B cell (primary cell): ENCODE results near the gene ZDHHC18. TPM values are rescaled to one million over a fixed set of nuclear protein-coding genes. Genes with fewer than 3 reads are reported as not detected.

Experiments
- ATAC-seq: fragments of 200-7000 bp; cut with Tn5 transposase; one replicate; pipeline ENCODE4 v1.10.0; 2021; ENCODE audit warnings: low read depth, mild to moderate bottlenecking, moderate number of reproducible peaks, moderate library complexity
- CTCF ChIA-PET: fragments of 350-600 bp; sonication (Branson Sonifier 250); formaldehyde crosslinking; loops from one replicate; lab custom pipeline; 2021; ENCODE audit warnings: antibody characterized with exemption, inconsistent platforms; lab: Charles Lee
- POLR2A ChIA-PET: fragments of 350-600 bp; sonication (Branson Sonifier 250); formaldehyde crosslinking; loops from one replicate; lab custom pipeline; 2021; ENCODE audit warnings: antibody characterized with exemption; lab: Charles Lee
- DNase-seq: peaks from one replicate; pipeline ENCODE4 v3.0.0; 2013
- H2AFZ ChIP-seq: 2 replicates; pipeline ENCODE4 v1.6.1; 2012; ENCODE audit warnings: mild to moderate bottlenecking, low read depth, low read length; ENCODE audit not compliant: insufficient read depth, poor library complexity, severe bottlenecking
- H3K27ac ChIP-seq, 2 donors: 1 replicate in 1 of 2; 2 replicates in 1 of 2; pipeline ENCODE4 v1.5.1; 2012 to 2013; ENCODE audit warnings: low read length in 2 of 2, mild to moderate bottlenecking in 2 of 2, moderate library complexity in 1 of 2
- H3K27me3 ChIP-seq, 4 experiments: fragments of 200-600 bp in 1 of 4; sonication (generic) in 1 of 4; replicated peaks in 1 of 4; 1 replicate in 2 of 4; 2 replicates in 2 of 4; pipeline versions ENCODE4 v1.6.1 to v1.7.0; 2013 to 2016; ENCODE audit warnings: low read length in 3 of 4, mild to moderate bottlenecking in 2 of 4, mixed read lengths in 1 of 4, moderate library complexity in 1 of 4; ENCODE audit not compliant: insufficient read depth in 4 of 4, control insufficient read depth in 3 of 4; ENCODE audit errors: control extremely low read depth in 1 of 4
- H3K36me3 ChIP-seq, 2 experiments: replicated peaks in 1 of 2; 1 replicate in 1 of 2; 2 replicates in 1 of 2; pipeline versions ENCODE4 v1.6.1 to v1.7.1; 2013; ENCODE audit warnings: low read length in 1 of 2; ENCODE audit not compliant: insufficient read depth in 2 of 2, control insufficient read depth in 1 of 2; ENCODE audit errors: control extremely low read depth in 1 of 2, extremely low read depth in 1 of 2
- H3K4me1 ChIP-seq, 2 donors: fragments of 200-600 bp in 1 of 2; sonication (generic) in 1 of 2; 1 replicate in 1 of 2; 2 replicates in 1 of 2; pipeline versions ENCODE4 v1.5.1 to v1.6.1; 2013 to 2017; ENCODE audit warnings: low read length in 2 of 2; ENCODE audit not compliant: control insufficient read depth in 2 of 2, insufficient read depth in 2 of 2
- H3K4me2 ChIP-seq: replicated peaks from 2 replicates; pipeline ENCODE3; 2012; ENCODE audit warnings: mild to moderate bottlenecking, low read depth, low read length; ENCODE audit not compliant: poor library complexity, severe bottlenecking
- H3K4me3 ChIP-seq, 5 experiments: fragments of 200-600 bp in 1 of 5; sonication (generic) in 1 of 5; 1 replicate in 3 of 5; 2 replicates in 2 of 5; pipeline versions ENCODE4 v1.5.1 to v1.7.0; 2011 to 2016; ENCODE audit warnings: low read length in 4 of 5, mild to moderate bottlenecking in 4 of 5, low read depth in 2 of 5, control low read depth in 1 of 5, moderate library complexity in 1 of 5; ENCODE audit not compliant: insufficient read depth in 1 of 5; ENCODE audit errors: control extremely low read depth in 1 of 5, extremely low read depth in 1 of 5
- H3K79me2 ChIP-seq: fragments of 200-600 bp; sonication (generic); one replicate; pipeline ENCODE4 v1.6.0; 2016; ENCODE audit warnings: low read length; ENCODE audit not compliant: control insufficient read depth, insufficient read depth
- H3K9ac ChIP-seq: fragments of 200-600 bp; sonication (generic); 2 replicates; pipeline ENCODE4 v1.6.1; 2017; ENCODE audit warnings: mild to moderate bottlenecking, low read length, moderate library complexity
- H3K9me3 ChIP-seq, 3 donors: one replicate each; pipeline versions ENCODE4 v1.6.1 to v1.7.1; 2013; ENCODE audit warnings: low read length in 2 of 3; ENCODE audit not compliant: control insufficient read depth in 2 of 3, insufficient read depth in 1 of 3; ENCODE audit errors: control extremely low read depth in 1 of 3
- H4K20me1 ChIP-seq: 2 replicates; pipeline ENCODE4 v1.6.0; 2012; ENCODE audit warnings: mild to moderate bottlenecking, low read length; ENCODE audit not compliant: insufficient read depth, control insufficient read depth, poor library complexity, severe bottlenecking
- H3K27ac Mint-ChIP-seq: one replicate; pipeline ENCODE4 v1.8.0; 2021; ENCODE audit warnings: mixed read lengths
- H3K27me3 Mint-ChIP-seq: one replicate; pipeline ENCODE4 v1.8.0; 2021; ENCODE audit warnings: mixed read lengths
- H3K4me1 Mint-ChIP-seq: one replicate; pipeline ENCODE4 v1.8.0; 2021; ENCODE audit warnings: mixed read lengths
- H3K4me3 Mint-ChIP-seq: one replicate; pipeline ENCODE4 v1.8.0; 2021; ENCODE audit warnings: mixed read lengths
- H3K9me3 Mint-ChIP-seq: one replicate; pipeline ENCODE4 v1.8.0; 2022; ENCODE audit warnings: mixed read lengths; ENCODE audit not compliant: insufficient read depth
- EZH2 ChIP-seq: IDR thresholded peaks from 2 replicates; pipeline ENCODE4 v1.6.1; 2012; ENCODE audit warnings: borderline replicate concordance, low read depth, mild to moderate bottlenecking, moderate library complexity, low read length; ENCODE audit not compliant: insufficient read depth, poor library complexity, severe bottlenecking
- WGBS: methylation state at CpG from one replicate; pipeline ENCODE4 v1.1.5; 2013; ENCODE audit warnings: missing lambda C conversion rate; ENCODE audit not compliant: insufficient coverage; 5-methylcytosine and 5-hydroxymethylcytosine counted together
- intact Hi-C: fragments of 100-400 bp; cut with micrococcal nuclease; formaldehyde crosslinking; loops from one replicate; pipeline ENCODE4 v1.10.0; 2022
- polyA plus RNA-seq: library from polyadenylated mRNA; depleted of rRNA; stranded (reverse); fragments of >200 nt; gene quantifications from 2 replicates; pipeline ENCODE4 v1.2.3, GENCODE V29; 2012
- total RNA-seq, 2 donors: library from RNA; stranded (reverse); fragments of 120-200 nt in 1 of 2; gene quantifications; 1 replicate in 1 of 2; 2 replicates in 1 of 2; pipeline versions ENCODE4 v1.2.3 to v1.2.4, GENCODE V29; 2013 to 2022
- TF ChIP-seq, protein P1 (sequence below): fragments of 200-600 bp; IDR thresholded peaks from one replicate; pipeline ENCODE4 v1.8.0; 2022; ENCODE audit warnings: antibody characterized with exemption, mild to moderate bottlenecking

ZDHHC18 gene
- total and polyA plus RNA-seq, 2 donors (not counting 1 experiment from before 2014, with no cell fraction given) = 25.8 to 30.8 TPM

GRCh38 chr1:26811708-26812107, 14.8 kb upstream of the ZDHHC18 start:
- no peak overlapping the region for H3K4me3 ChIP-seq
- H3K9me3 Mint-ChIP-seq = no peaks in the 10 kb centered on the region

GRCh38 chr1:26814377-26814776, 12.1 kb upstream of the ZDHHC18 start:
- Mint-ChIP-seq H3K9me3 (no peaks in the 10 kb centered on the region), H3K27me3 (peaks cover 3% of the 10 kb centered on the region), H3K27ac (no peak overlapping the region), H3K4me1 (peaks cover 3% of the 10 kb centered on the region), H3K4me3 (no peak overlapping the region)
- no peaks in the 10 kb centered on the region for H3K9me3 ChIP-seq
- H3K27me3 ChIP-seq = peaks cover 0 to 6% (median 1%) of the 10 kb centered on the region in 4 experiments
- no peaks in the 10 kb centered on the region for H3K4me1 ChIP-seq
- DNase-seq (no peak), ATAC-seq (no peak)
- H3K4me2 ChIP-seq = no peak overlapping the region
- POLR2A ChIA-PET = interaction anchor here (0.7 kb wide), 1 partner anchor 1276 kb away, joined by 7 read pairs; no protein-coding TSS in a partner anchor
- H3K79me2 ChIP-seq = peaks cover 7% of the 10 kb centered on the region
- H2AFZ ChIP-seq = no peak overlapping the region
- no peak overlapping the region for H3K27ac ChIP-seq
- no peaks in the 10 kb centered on the region for H3K36me3 ChIP-seq
- no peak overlapping the region for H3K9ac ChIP-seq
- H4K20me1 ChIP-seq = no peaks in the 10 kb centered on the region
- H3K4me3 ChIP-seq = no peak overlapping the region
- WGBS = no CpG with 5 or more reads among the region's 2 CpGs
- CTCF ChIA-PET = interaction anchor here (2.4 kb wide), 1 partner anchor 20 kb away, joined by 12 read pairs; no protein-coding TSS in a partner anchor
- intact Hi-C loops = no loop called here
- TF ChIP-seq, protein P1, sequence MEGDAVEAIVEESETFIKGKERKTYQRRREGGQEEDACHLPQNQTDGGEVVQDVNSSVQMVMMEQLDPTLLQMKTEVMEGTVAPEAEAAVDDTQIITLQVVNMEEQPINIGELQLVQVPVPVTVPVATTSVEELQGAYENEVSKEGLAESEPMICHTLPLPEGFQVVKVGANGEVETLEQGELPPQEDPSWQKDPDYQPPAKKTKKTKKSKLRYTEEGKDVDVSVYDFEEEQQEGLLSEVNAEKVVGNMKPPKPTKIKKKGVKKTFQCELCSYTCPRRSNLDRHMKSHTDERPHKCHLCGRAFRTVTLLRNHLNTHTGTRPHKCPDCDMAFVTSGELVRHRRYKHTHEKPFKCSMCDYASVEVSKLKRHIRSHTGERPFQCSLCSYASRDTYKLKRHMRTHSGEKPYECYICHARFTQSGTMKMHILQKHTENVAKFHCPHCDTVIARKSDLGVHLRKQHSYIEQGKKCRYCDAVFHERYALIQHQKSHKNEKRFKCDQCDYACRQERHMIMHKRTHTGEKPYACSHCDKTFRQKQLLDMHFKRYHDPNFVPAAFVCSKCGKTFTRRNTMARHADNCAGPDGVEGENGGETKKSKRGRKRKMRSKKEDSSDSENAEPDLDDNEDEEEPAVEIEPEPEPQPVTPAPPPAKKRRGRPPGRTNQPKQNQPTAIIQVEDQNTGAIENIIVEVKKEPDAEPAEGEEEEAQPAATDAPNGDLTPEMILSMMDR = no peak
- no peak for TF ChIP-seq EZH2

More at GRCh38 chr1:26811708-26812107, 14.8 kb upstream of the ZDHHC18 start:
- H3K27me3 Mint-ChIP-seq = peaks cover 3% of the 10 kb centered on the region
- intact Hi-C loops = loop anchor here (2.0 kb wide), 1 partner anchor 21 kb away; no protein-coding TSS in a partner anchor
- CTCF ChIA-PET = interaction anchor here (0.7 to 6.3 kb wide), 16 partner anchors 11 to 394 kb away, joined by 3 to 106 read pairs (median 14); partner anchors contain the start of genes PIGV and ZDHHC18
- H3K4me3 Mint-ChIP-seq = no peak overlapping the region
- no peak overlapping the region for H3K9ac ChIP-seq
- TF ChIP-seq, protein P1 = no peak
- TF ChIP-seq EZH2 = no peak
- peaks cover 3% of the 10 kb centered on the region for H3K4me1 Mint-ChIP-seq
- H3K4me2 ChIP-seq = no peak overlapping the region
- no peak overlapping the region for H3K27ac Mint-ChIP-seq
- ATAC-seq (no peak), DNase-seq (no peak)
- no peaks in the 10 kb centered on the region for H3K9me3 ChIP-seq
- no peaks in the 10 kb centered on the region for H3K36me3 ChIP-seq
- POLR2A ChIA-PET = interaction anchor here (0.6 to 1.8 kb wide), 3 partner anchors 9 to 29 kb away, joined by 5 to 9 read pairs (median 8); no protein-coding TSS in a partner anchor
- H2AFZ ChIP-seq = no peak overlapping the region
- no peak overlapping the region for H3K27ac ChIP-seq
- H4K20me1 ChIP-seq = no peaks in the 10 kb centered on the region
- peaks cover 0 to 6% (median 1%) of the 10 kb centered on the region in 4 experiments for H3K27me3 ChIP-seq
- H3K79me2 ChIP-seq = peaks cover 7% of the 10 kb centered on the region
- no peaks in the 10 kb centered on the region for H3K4me1 ChIP-seq
